ENCODE data around the gene DQX1.

DNA sequence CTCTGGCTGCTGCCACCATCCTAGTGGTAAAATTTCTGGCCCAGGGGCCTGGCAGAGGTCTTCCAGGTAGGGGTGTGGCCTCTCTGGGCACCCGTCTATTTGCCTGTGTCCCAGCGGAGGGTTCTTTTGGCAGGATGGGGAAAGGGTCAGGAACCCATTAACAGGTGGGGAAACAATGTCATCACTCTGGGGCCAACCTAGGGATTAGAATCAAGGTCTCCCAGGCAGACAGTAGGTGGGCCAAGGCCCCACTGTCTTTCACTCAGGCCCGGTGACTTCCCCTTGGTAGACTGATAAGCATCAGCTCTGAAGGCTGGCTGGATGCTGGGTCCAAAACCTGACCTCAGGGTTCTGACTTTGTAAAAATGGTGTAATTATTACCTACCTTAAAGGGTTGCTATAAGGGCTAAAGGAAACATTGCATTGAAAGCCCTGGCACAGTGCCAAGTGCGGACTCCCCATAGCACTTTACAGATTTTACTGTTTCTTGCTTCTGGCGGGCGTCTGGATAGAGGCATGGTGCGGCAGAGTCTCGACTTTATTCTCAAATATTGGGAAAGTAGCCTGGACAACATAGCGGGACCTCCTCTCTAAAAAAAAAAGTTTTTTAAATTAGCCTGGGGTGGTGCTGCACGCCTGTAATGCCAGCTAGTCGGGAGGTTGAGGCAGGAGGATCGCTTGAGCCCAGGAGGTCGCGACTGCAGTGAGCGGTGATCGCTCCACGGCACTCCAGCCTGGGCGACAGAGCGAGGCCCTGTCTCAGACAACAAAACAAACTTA, 28.8 kb downstream of the DQX1 start:
- TF ChIP-seq EZH2phosphoT487 (IDR thresholded peaks at IDR 0.05; ENCODE audit: insufficient read depth, low read depth) (no peak), EZH2 (IDR thresholded peaks at IDR 0.05; ENCODE audit: insufficient read depth, poor library complexity, severe bottlenecking) (no peak)
